Liver (tissue), 9 donors: Measurements from ENCODE around the gene FAM117A. TPM values are rescaled to one million over a fixed set of nuclear protein-coding genes. Genes with fewer than 3 reads are reported as not detected.

Source experiments
- DNase-seq: peaks from one replicate; pipeline ENCODE4 v3.0.0-alpha.2; 2017; ENCODE audit warnings: low spot score
- H3K27ac ChIP-seq, 2 donors: one replicate each; pipeline ENCODE4 v1.7.0; 2013; ENCODE audit warnings: inconsistent platforms in 2 of 2, low read length in 2 of 2, control low read depth in 1 of 2, low read depth in 1 of 2, mild to moderate bottlenecking in 1 of 2
- H3K27me3 ChIP-seq, 4 donors: one replicate each; pipeline versions ENCODE4 v1.6.1 to v1.7.0; 2013; ENCODE audit warnings: low read length in 3 of 4, inconsistent platforms in 1 of 4, mild to moderate bottlenecking in 1 of 4, moderate library complexity in 1 of 4; ENCODE audit not compliant: control insufficient read depth in 4 of 4, insufficient read depth in 4 of 4
- H3K36me3 ChIP-seq, 4 donors: one replicate each; pipeline versions ENCODE4 v1.6.1 to v1.7.0; 2013; ENCODE audit warnings: low read length in 3 of 4, mild to moderate bottlenecking in 3 of 4, low read depth in 1 of 4, moderate library complexity in 1 of 4; ENCODE audit not compliant: control insufficient read depth in 4 of 4, insufficient read depth in 3 of 4
- H3K4me1 ChIP-seq, 4 donors: one replicate each; pipeline versions ENCODE4 v1.6.1 to v1.7.0; 2013; ENCODE audit warnings: low read length in 3 of 4, mild to moderate bottlenecking in 3 of 4, moderate library complexity in 1 of 4; ENCODE audit not compliant: control insufficient read depth in 4 of 4, insufficient read depth in 4 of 4
- H3K4me3 ChIP-seq, 3 donors: one replicate each; pipeline versions ENCODE4 v1.6.1 to v1.7.0; 2013; ENCODE audit warnings: low read length in 3 of 3, control low read depth in 1 of 3, low read depth in 1 of 3, mild to moderate bottlenecking in 1 of 3
- H3K9ac ChIP-seq, 2 donors: one replicate each; pipeline ENCODE4 v1.7.0; 2013; ENCODE audit warnings: low read length in 2 of 2, mild to moderate bottlenecking in 2 of 2, moderate library complexity in 2 of 2, control low read depth in 1 of 2, low read depth in 1 of 2
- H3K9me3 ChIP-seq, 4 donors: one replicate each; pipeline versions ENCODE4 v1.6.1 to v1.7.0; 2013; ENCODE audit warnings: low read length in 3 of 4; ENCODE audit not compliant: control insufficient read depth in 4 of 4
- EGR1 ChIP-seq, 2 donors: IDR thresholded peaks; 2 replicates each; pipeline ENCODE4 v1.6.1; 2016 to 2018; ENCODE audit warnings: antibody characterized with exemption in 2 of 2, low read depth in 2 of 2
- FOXA1 ChIP-seq: IDR thresholded peaks from 2 replicates; pipeline ENCODE4 v1.6.1; 2016; ENCODE audit warnings: antibody characterized with exemption
- FOXA2 ChIP-seq: IDR thresholded peaks from 2 replicates; pipeline ENCODE4 v1.6.1; 2016; ENCODE audit warnings: antibody characterized with exemption
- GABPA ChIP-seq, 2 donors: IDR thresholded peaks in 1 of 2; conservative IDR thresholded peaks in 1 of 2; 2 replicates each; pipeline ENCODE4 v1.6.1; 2016; ENCODE audit warnings: antibody characterized with exemption in 2 of 2, mild to moderate bottlenecking in 1 of 2, moderate library complexity in 1 of 2
- HNF4A ChIP-seq, 2 donors: conservative IDR thresholded peaks; 2 replicates each; pipeline ENCODE4 v1.6.1; 2016; ENCODE audit warnings: antibody characterized with exemption in 2 of 2, mild to moderate bottlenecking in 2 of 2
- HNF4G ChIP-seq: IDR thresholded peaks from 2 replicates; pipeline ENCODE4 v1.6.1; 2016; ENCODE audit warnings: antibody characterized with exemption
- JUND ChIP-seq, 2 donors: IDR thresholded peaks; 2 replicates each; pipeline ENCODE4 v1.6.1; 2016; ENCODE audit warnings: antibody characterized with exemption in 2 of 2
- NR2F2 ChIP-seq: IDR thresholded peaks from 2 replicates; pipeline ENCODE4 v1.6.1; 2016; ENCODE audit warnings: antibody characterized with exemption
- RAD21 ChIP-seq, 2 donors: IDR thresholded peaks; 2 replicates each; pipeline ENCODE4 v1.6.1; 2016; ENCODE audit warnings: antibody characterized with exemption in 2 of 2, mild to moderate bottlenecking in 2 of 2
- RXRA ChIP-seq, 2 donors: IDR thresholded peaks; 2 replicates each; pipeline ENCODE4 v1.6.1; 2017 to 2018; ENCODE audit warnings: antibody characterized with exemption in 2 of 2, mild to moderate bottlenecking in 1 of 2
- SP1 ChIP-seq: IDR thresholded peaks from 2 replicates; pipeline ENCODE4 v1.6.1; 2018; ENCODE audit warnings: antibody characterized with exemption, mild to moderate bottlenecking
- TAF1 ChIP-seq: conservative IDR thresholded peaks from 2 replicates; pipeline ENCODE4 v1.6.1; 2016; ENCODE audit warnings: antibody characterized with exemption, mild to moderate bottlenecking
- YY1 ChIP-seq: IDR thresholded peaks from 2 replicates; pipeline ENCODE4 v1.6.1; 2016; ENCODE audit warnings: antibody characterized with exemption, mild to moderate bottlenecking
- WGBS: extraction: QIAGEN DNeasy Blood & Tissue Kit; methylation state at CpG from one replicate; pipeline ENCODE4 v1.1.7; 2013; 5-methylcytosine and 5-hydroxymethylcytosine counted together
- polyA plus RNA-seq, 2 donors: library from polyadenylated mRNA; stranded (reverse) in 1 of 2; unstranded in 1 of 2; fragments of 200-250 nt in 1 of 2; fragments of >200 nt in 1 of 2; fragmentation: Nextera tagmentation in 1 of 2; extraction: Ambion mirVana in 1 of 2; gene quantifications; one replicate each; pipeline versions ENCODE4 v1.2.1 to v1.2.3, GENCODE V29; 2013 to 2015
- total RNA-seq, 2 donors: library from RNA; depleted of rRNA; stranded (reverse); fragments of >200 nt; gene quantifications; one replicate each; pipeline ENCODE4 v1.2.3, GENCODE V29; 2014
- TF ChIP-seq, protein P1 (sequence below): IDR thresholded peaks from 2 replicates; pipeline ENCODE4 v1.6.1; 2016; ENCODE audit warnings: antibody characterized with exemption
- TF ChIP-seq, protein P2 (sequence below): IDR thresholded peaks from 2 replicates; pipeline ENCODE4 v1.6.1; 2016; ENCODE audit warnings: antibody characterized with exemption
- TF ChIP-seq, protein P3 (sequence below): IDR thresholded peaks from 2 replicates; pipeline ENCODE4 v1.6.1; 2016; ENCODE audit warnings: antibody characterized with exemption
- TF ChIP-seq, protein P4 (sequence below): fragments of 150-350 bp; IDR thresholded peaks from 2 replicates; pipeline ENCODE4 v1.5.1; 2017; ENCODE audit warnings: improper control_type of control experiment, low read depth, low read length; ENCODE audit not compliant: missing input control
- donor health status: healthy.
- donor health status: healthy.
- donor health status: healthy.
- donor health status: healthy.
- donor health status: healthy.

FAM117A gene
- total and polyA plus RNA-seq, 4 donors = 4.5 to 39.3 (median 5.5) TPM

DNA sequence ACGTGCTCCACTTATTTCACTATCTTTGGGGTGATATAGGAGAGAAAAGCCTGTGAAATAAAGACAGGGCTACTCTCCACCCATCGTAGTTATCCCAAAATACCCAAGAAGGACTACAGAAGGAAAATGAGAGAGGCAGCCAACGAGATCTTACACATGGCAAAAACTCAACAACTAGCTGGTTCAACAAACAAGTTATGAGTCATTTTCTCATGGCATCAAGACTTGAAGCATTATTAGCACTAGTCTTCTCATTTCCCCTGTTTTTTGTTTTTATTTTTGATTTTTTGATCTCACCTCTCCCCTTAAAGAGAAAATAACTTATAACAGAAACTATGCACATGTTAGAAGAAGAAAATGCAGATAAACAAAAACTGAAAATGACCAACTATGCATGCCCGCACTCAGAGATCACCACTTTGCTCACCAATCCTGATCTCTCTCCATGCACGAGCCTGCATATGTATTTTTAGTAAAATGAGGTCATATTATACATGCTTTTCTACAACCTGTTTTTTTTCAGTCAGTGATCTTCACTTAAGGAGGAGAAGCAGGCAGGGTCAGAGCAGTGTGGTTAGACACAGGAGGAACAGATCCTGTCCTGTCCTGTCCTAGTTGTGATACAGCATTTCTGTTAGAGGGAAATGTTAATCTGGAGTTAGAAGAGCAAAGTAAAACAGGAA lies 22.8 kb downstream of the FAM117A start (continued):
- TF ChIP-seq, protein P1, sequence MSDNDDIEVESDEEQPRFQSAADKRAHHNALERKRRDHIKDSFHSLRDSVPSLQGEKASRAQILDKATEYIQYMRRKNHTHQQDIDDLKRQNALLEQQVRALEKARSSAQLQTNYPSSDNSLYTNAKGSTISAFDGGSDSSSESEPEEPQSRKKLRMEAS = no peak

DNA sequence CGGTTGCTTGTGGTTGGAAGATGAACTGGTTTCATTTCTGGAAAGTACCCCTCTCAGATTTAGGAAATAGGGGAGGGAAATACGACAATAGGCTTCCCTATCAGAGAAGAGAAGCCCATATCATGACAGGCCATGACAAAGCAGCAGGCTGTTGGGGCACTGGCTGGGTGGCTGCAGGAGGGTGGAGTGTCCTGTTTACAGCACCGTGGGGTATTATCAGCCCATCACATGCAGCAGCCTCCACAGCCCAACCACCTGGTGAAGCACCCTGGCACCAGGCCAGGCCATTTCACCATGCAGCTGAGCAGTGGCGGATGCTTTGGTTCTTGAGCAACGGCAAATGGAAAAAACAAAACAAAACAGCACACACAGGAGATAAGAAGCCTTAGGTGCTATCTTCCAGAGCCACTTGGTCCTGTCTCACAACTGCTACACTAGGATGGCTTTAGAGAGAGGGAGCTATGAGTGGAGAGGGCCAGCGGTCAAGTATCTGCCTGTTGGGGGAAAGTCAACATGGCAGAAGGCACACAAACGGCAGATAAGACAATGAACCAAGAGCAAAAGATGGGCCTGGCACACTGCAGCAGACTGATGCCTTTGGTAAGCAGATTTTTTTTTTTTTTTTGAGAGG lies 24.2 kb downstream of the FAM117A start:
- Histone ChIP-seq H3K9me3 (no peaks in the 10 kb centered on the region), H3K4me3 (no peak overlapping the region), H3K9ac (no peak overlapping the region), H3K4me1 (peaks cover 2 to 11% (median 7%) of the 10 kb centered on the region in 4 donors), H3K27me3 (no peaks in the 10 kb centered on the region), H3K36me3 (no peaks in the 10 kb centered on the region), H3K27ac (peak overlapping the region; percentile 32 to 53)
- 39% methylated on average over 7 of the region's 7 CpGs for WGBS
- TF ChIP-seq GABPA (IDR thresholded peaks at IDR 0.05 in 1 of 2, conservative IDR thresholded peaks at IDR 0.05 in 1 of 2) (no peak), YY1 (peak; percentile 50), JUND (IDR thresholded peaks at IDR 0.05) (peak in 1 of 2 donors; percentile 34), RXRA (IDR thresholded peaks at IDR 0.05) (peak; percentile 8 to 42), RAD21 (IDR thresholded peaks at IDR 0.05) (peak in 1 of 2 donors; percentile 12), EGR1 (IDR thresholded peaks at IDR 0.05; ENCODE audit: low read depth in 2 of 2) (peak in 1 of 2 donors; percentile 12), HNF4A (conservative IDR thresholded peaks at IDR 0.05) (peak in 1 of 2 donors; percentile 30)
- TF ChIP-seq, protein P2, sequence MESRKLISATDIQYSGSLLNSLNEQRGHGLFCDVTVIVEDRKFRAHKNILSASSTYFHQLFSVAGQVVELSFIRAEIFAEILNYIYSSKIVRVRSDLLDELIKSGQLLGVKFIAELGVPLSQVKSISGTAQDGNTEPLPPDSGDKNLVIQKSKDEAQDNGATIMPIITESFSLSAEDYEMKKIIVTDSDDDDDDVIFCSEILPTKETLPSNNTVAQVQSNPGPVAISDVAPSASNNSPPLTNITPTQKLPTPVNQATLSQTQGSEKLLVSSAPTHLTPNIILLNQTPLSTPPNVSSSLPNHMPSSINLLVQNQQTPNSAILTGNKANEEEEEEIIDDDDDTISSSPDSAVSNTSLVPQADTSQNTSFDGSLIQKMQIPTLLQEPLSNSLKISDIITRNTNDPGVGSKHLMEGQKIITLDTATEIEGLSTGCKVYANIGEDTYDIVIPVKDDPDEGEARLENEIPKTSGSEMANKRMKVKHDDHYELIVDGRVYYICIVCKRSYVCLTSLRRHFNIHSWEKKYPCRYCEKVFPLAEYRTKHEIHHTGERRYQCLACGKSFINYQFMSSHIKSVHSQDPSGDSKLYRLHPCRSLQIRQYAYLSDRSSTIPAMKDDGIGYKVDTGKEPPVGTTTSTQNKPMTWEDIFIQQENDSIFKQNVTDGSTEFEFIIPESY = no peak
- TF ChIP-seq, protein P3, sequence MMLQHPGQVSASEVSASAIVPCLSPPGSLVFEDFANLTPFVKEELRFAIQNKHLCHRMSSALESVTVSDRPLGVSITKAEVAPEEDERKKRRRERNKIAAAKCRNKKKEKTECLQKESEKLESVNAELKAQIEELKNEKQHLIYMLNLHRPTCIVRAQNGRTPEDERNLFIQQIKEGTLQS = no peak
- DNase-seq = peak; percentile 94

DNA sequence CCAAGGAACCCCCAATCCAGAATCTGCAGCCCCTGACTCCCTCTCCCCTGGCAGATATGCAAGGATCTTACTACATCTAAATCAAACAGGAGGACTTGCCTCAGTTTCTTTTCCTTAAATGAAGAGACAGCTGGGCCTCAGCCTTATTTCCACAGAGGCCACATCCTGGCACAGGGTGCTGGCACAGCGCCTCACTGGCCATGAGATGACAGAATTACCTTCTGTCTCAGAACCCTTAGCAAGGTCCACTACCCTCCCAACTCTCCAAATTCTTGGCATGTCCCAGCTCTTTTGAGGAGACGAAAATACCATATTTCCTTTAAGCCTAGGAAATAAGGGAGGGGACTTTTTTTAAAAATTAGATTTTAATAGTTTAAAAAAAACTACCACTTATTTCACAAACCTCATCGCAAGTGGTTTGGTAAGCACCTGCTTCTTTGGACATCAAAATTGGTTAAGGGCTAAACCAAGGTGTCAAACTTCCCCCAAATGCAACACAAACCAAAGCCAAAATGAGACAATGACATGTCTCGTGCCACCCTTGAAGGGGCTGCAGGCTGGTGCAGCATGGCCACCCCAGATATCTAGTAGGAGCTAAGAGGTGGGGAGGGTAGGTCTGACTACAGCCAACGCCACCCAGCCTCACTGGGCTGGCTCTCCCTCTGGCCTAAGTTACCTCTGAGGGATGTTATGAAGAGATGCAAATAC lies 25.3 kb downstream of the FAM117A start:
- Histone ChIP-seq H3K27me3 (no peaks in the 10 kb centered on the region), H3K4me3 (no peak overlapping the region)
- TF ChIP-seq YY1 (no peak), SP1 (no peak), GABPA (IDR thresholded peaks at IDR 0.05 in 1 of 2, conservative IDR thresholded peaks at IDR 0.05 in 1 of 2) (no peak), FOXA2 (no peak), JUND (IDR thresholded peaks at IDR 0.05) (no peak), TAF1 (no peak), RAD21 (IDR thresholded peaks at IDR 0.05) (no peak), HNF4A (conservative IDR thresholded peaks at IDR 0.05) (no peak), FOXA1 (no peak), NR2F2 (no peak), HNF4G (no peak), EGR1 (IDR thresholded peaks at IDR 0.05; ENCODE audit: low read depth in 2 of 2) (no peak)
- TF ChIP-seq, protein P3 = no peak
- TF ChIP-seq, protein P2 = no peak
- TF ChIP-seq, protein P1 = no peak
- TF ChIP-seq, protein P4, sequence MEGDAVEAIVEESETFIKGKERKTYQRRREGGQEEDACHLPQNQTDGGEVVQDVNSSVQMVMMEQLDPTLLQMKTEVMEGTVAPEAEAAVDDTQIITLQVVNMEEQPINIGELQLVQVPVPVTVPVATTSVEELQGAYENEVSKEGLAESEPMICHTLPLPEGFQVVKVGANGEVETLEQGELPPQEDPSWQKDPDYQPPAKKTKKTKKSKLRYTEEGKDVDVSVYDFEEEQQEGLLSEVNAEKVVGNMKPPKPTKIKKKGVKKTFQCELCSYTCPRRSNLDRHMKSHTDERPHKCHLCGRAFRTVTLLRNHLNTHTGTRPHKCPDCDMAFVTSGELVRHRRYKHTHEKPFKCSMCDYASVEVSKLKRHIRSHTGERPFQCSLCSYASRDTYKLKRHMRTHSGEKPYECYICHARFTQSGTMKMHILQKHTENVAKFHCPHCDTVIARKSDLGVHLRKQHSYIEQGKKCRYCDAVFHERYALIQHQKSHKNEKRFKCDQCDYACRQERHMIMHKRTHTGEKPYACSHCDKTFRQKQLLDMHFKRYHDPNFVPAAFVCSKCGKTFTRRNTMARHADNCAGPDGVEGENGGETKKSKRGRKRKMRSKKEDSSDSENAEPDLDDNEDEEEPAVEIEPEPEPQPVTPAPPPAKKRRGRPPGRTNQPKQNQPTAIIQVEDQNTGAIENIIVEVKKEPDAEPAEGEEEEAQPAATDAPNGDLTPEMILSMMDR = no peak

More for the DNA sequence above, 25.3 kb downstream of the FAM117A start:
- Histone ChIP-seq H3K9ac (no peak overlapping the region), H3K4me1 (peaks cover 0 to 11% (median 6%) of the 10 kb centered on the region in 4 donors), H3K36me3 (no peaks in the 10 kb centered on the region), H3K9me3 (no peaks in the 10 kb centered on the region), H3K27ac (peak overlapping the region; percentile 32)
- 83% methylated on average over 5 of the region's 5 CpGs for WGBS
- no peak for DNase-seq
